OCI-LY3 (cell line): ENCODE measurements around the gene PLCB4.

Experiments
- H2AFZ ChIP-seq: fragments of 200-600, 300-600 bp; shearing (Covaris generic); 2 replicates; pipeline ENCODE4 v1.6.0; 2014; ENCODE audit warnings: antibody characterized with exemption, low read depth, low read length
- H3K27ac ChIP-seq: fragments of 200-600, 300-600 bp; sonication (generic); 2 replicates; pipeline ENCODE4 v1.5.1; 2014; ENCODE audit warnings: mild to moderate bottlenecking, low read length, moderate library complexity, mixed read lengths
- H3K27me3 ChIP-seq: fragments of 200-600, 300-600 bp; sonication (generic); 2 replicates; pipeline ENCODE4 v1.6.1; 2014; ENCODE audit warnings: low read depth, low read length, mixed read lengths
- H3K36me3 ChIP-seq: fragments of 200-600, 300-600 bp; sonication (generic); replicated peaks from 2 replicates; pipeline ENCODE3; 2014; ENCODE audit warnings: low read depth, low read length, mixed read lengths
- H3K4me1 ChIP-seq: fragments of 300-600, 200-600 bp; sonication (generic); 2 replicates; pipeline ENCODE4 v1.6.1; 2014; ENCODE audit warnings: low read length, mixed read lengths
- H3K4me2 ChIP-seq: fragments of 200-600, 300-600 bp; sonication (generic); 2 replicates; pipeline ENCODE4 v1.6.1; 2014; ENCODE audit warnings: low read length, mixed read lengths
- H3K4me3 ChIP-seq: fragments of 300-600, 200-600 bp; sonication (generic); 2 replicates; pipeline ENCODE4 v1.5.1; 2014; ENCODE audit warnings: antibody characterized with exemption, mild to moderate bottlenecking, low read length, moderate library complexity
- H3K79me2 ChIP-seq: fragments of 300-600, 200-600 bp; shearing (Covaris generic); 2 replicates; pipeline ENCODE4 v1.6.1; 2014; ENCODE audit warnings: mild to moderate bottlenecking, low read length, mixed read lengths
- H3K9ac ChIP-seq: fragments of 300-600, 200-600 bp; shearing (Covaris generic); 2 replicates; pipeline ENCODE4 v1.6.0; 2014; ENCODE audit warnings: mild to moderate bottlenecking, low read length, moderate library complexity
- H3K9me3 ChIP-seq: fragments of 200-600, 300-600 bp; shearing (Covaris generic); 2 replicates; pipeline ENCODE4 v1.6.1; 2014; ENCODE audit warnings: low read length, mixed read lengths; ENCODE audit not compliant: insufficient read depth
- H4K20me1 ChIP-seq: fragments of 200-600, 300-600 bp; sonication (generic); 2 replicates; pipeline ENCODE4 v1.6.1; 2016; ENCODE audit warnings: low read length, mixed read lengths; ENCODE audit not compliant: insufficient read depth
- CTCF ChIP-seq: fragments of 200-600, 300-600 bp; sonication (generic); IDR thresholded peaks from 2 replicates; pipeline ENCODE4 v1.5.1; 2014; ENCODE audit warnings: antibody characterized with exemption, low read length, low read depth
- EZH2phosphoT487 ChIP-seq: fragments of 200-600 bp; shearing (Covaris generic); IDR thresholded peaks from 2 replicates; pipeline ENCODE4 v1.6.1; 2018; ENCODE audit warnings: antibody characterized with exemption, mixed run types, low read depth

The PLCB4 gene

GRCh38 chr20:9353916-9354276 lies 285.0 kb downstream of the PLCB4 start:
- TF ChIP-seq EZH2phosphoT487: no peak
- H3K9ac ChIP-seq: no peak overlapping the region
- H4K20me1 ChIP-seq: no peaks in the 10 kb centered on the region

GRCh38 chr20:9354579-9354978 lies 285.7 kb downstream of the PLCB4 start:
- no peaks in the 10 kb centered on the region for H3K36me3 ChIP-seq
- H3K27me3 ChIP-seq: no peaks in the 10 kb centered on the region
- H3K27ac ChIP-seq: no peak overlapping the region
- TF ChIP-seq EZH2phosphoT487: no peak
- no peak for TF ChIP-seq CTCF
- H3K9me3 ChIP-seq: no peaks in the 10 kb centered on the region
- H3K9ac ChIP-seq: no peak overlapping the region
- H2AFZ ChIP-seq: no peak overlapping the region
- no peak overlapping the region for H3K4me2 ChIP-seq
- no peak overlapping the region for H3K4me3 ChIP-seq
- no peaks in the 10 kb centered on the region for H4K20me1 ChIP-seq
- no peaks in the 10 kb centered on the region for H3K4me1 ChIP-seq
- no peaks in the 10 kb centered on the region for H3K79me2 ChIP-seq

More at GRCh38 chr20:9353916-9354276, 285.0 kb downstream of the PLCB4 start:
- no peak overlapping the region for H3K4me3 ChIP-seq
- H3K4me2 ChIP-seq: no peak overlapping the region
- H3K36me3 ChIP-seq: no peaks in the 10 kb centered on the region
- H3K27ac ChIP-seq: no peak overlapping the region
- H3K27me3 ChIP-seq: no peaks in the 10 kb centered on the region
- no peak overlapping the region for H2AFZ ChIP-seq
- no peaks in the 10 kb centered on the region for H3K4me1 ChIP-seq
- no peaks in the 10 kb centered on the region for H3K9me3 ChIP-seq
- no peaks in the 10 kb centered on the region for H3K79me2 ChIP-seq

- TF ChIP-seq EZH2phosphoT487 (no peak), CTCF (no peak)
- Histone ChIP-seq H3K4me3 (no peak overlapping the region), H3K36me3 (no peaks in the 10 kb centered on the region), H4K20me1 (no peaks in the 10 kb centered on the region), H3K79me2 (no peaks in the 10 kb centered on the region), H2AFZ (no peak overlapping the region), H3K4me1 (no peaks in the 10 kb centered on the region), H3K4me2 (no peak overlapping the region), H3K9me3 (no peaks in the 10 kb centered on the region), H3K27ac (no peak overlapping the region), H3K27me3 (no peaks in the 10 kb centered on the region), H3K9ac (no peak overlapping the region)
Observed at GRCh38 chr20:9358001-9358400, 289.1 kb downstream of the PLCB4 start.

GRCh38 chr20:9359561-9360308 lies 290.8 kb downstream of the PLCB4 start:
- Histone ChIP-seq H3K4me3 (no peak overlapping the region), H3K36me3 (no peaks in the 10 kb centered on the region), H3K4me1 (no peaks in the 10 kb centered on the region), H3K27ac (no peak overlapping the region), H2AFZ (no peak overlapping the region), H3K9me3 (no peaks in the 10 kb centered on the region), H4K20me1 (no peaks in the 10 kb centered on the region), H3K4me2 (no peak overlapping the region), H3K27me3 (no peaks in the 10 kb centered on the region; the same call in 1 of the 2 replicates), H3K9ac (no peak overlapping the region), H3K79me2 (no peaks in the 10 kb centered on the region)
- TF ChIP-seq CTCF (peak; percentile 37), EZH2phosphoT487 (no peak)
